Choroid plexus epithelial cell (primary cell): ENCODE results near the gene NALCN.
A peak's percentile ranks its signal among the peaks of the same experiment; 100 is the strongest.

ENCODE experiments used
- DNase-seq: peaks from one replicate; pipeline ENCODE4 v3.0.0-alpha.2; 2010; ENCODE audit warnings: low read depth
- H3K4me3 ChIP-seq: 2 replicates; pipeline ENCODE4 v1.5.1; 2011; ENCODE audit warnings: low read depth, mild to moderate bottlenecking, control low read depth, low read length, moderate library complexity
- CTCF ChIP-seq: conservative IDR thresholded peaks from 2 replicates; pipeline ENCODE4 v1.5.1; 2011; ENCODE audit warnings: low read depth, mild to moderate bottlenecking, control low read depth, inconsistent platforms, low read length, moderate library complexity

The NALCN gene

DNA sequence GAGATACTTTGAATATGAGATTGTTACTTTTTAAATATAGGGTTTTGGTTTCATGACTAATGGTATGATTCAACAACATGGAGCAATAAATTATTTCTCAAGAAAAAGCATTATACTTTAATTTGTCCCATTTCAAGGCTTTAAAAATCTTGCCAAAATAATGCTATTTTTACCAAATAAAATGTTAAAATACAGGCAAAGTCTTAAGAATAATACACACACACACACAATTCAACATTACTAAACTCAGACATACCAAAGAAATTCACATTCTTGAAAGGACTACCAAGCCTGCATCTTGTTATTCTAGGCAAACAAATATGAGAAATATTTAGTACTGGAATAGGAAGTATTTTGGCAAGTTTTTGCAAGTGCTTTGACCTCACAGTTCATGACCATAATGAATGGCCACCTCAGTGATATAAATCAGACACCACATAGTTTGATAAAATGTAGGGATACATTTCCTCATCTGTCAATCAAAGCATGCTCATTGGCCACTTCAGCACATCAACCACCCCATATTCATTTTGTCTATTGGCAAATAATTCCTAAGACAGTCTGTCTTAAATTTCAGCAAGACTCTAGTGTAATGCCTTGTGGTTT, 107.2 kb downstream of the NALCN start:
- DNase-seq, result peak; percentile 83
- TF ChIP-seq CTCF, result no peak
- H3K4me3 ChIP-seq, result no peak overlapping the region

- no peak for TF ChIP-seq CTCF
- DNase-seq, result no peak
- H3K4me3 ChIP-seq, result no peak overlapping the region
Measured at GRCh38 chr13:101308247-101309013, 107.9 kb downstream of the NALCN start.

DNA sequence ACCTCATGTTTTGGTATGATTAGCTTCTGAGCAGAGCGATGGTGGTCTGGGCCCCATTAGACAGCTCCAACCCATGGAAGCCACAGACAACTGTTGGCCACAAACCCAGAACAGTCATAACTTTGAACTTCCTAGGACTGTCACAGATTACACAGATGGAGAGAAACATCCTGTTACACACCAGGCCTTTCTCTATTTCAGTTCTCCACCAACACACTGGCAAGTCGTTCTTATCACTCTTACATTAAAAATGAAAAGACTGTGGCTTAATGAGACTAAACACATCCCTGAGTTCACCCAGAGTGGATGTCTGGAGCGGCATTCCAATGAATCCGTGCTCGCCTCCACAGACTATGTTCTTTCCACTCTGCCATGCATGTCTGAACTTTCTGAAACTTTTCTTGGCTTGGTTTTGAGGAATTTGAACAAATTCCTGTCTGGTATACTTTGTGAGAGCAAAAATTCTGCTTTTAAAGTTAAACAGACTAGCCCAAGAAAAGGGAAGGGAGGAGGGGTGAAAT, 109.1 kb downstream of the NALCN start:
- peak; percentile 90 for DNase-seq
- H3K4me3 ChIP-seq, result no peak overlapping the region
- TF ChIP-seq CTCF, result no peak

- DNase-seq, result no peak
- H3K4me3 ChIP-seq, result no peak overlapping the region
- no peak for TF ChIP-seq CTCF
Measured at GRCh38 chr13:101306773-101307172, 109.5 kb downstream of the NALCN start.

GRCh38 chr13:101305981-101306411, 110.3 kb downstream of the NALCN start:
- DNase-seq, result no peak
- TF ChIP-seq CTCF, result no peak
- no peak overlapping the region for H3K4me3 ChIP-seq

- no peak for DNase-seq
- H3K4me3 ChIP-seq, result no peak overlapping the region
- no peak for TF ChIP-seq CTCF
Measured at GRCh38 chr13:101303521-101303920, 112.8 kb downstream of the NALCN start.

- no peak for DNase-seq
- TF ChIP-seq CTCF, result no peak
- H3K4me3 ChIP-seq, result no peak overlapping the region
Measured at GRCh38 chr13:101301053-101301452, 115.3 kb downstream of the NALCN start.
